SK-N-SH (cell line): ENCODE measurements around the gene CEACAM8.

ENCODE experiments used
- EP300 ChIP-seq, 2 experiments: IDR thresholded peaks; 2 replicates each; pipeline versions ENCODE4 v1.4.0 to v1.6.1; 2012; ENCODE audit warnings: borderline replicate concordance in 1 of 2, low read depth in 1 of 2, low read length in 1 of 2
- EZH2phosphoT487 ChIP-seq: fragments of 200-600 bp; sonication (generic); IDR thresholded peaks from 2 replicates; pipeline ENCODE4 v1.6.1; 2017; ENCODE audit warnings: low read depth, mixed run types, mild to moderate bottlenecking, antibody characterized with exemption, moderate library complexity, borderline replicate concordance
- GABPA ChIP-seq: IDR thresholded peaks from 2 replicates; pipeline ENCODE4 v1.4.0; 2012; ENCODE audit warnings: low read depth, mild to moderate bottlenecking
- JUND ChIP-seq: IDR thresholded peaks from 2 replicates; pipeline ENCODE4 v1.4.0; 2012
- POLR2AphosphoS5 ChIP-seq: IDR thresholded peaks from 2 replicates; pipeline ENCODE4 v1.6.1; 2012; ENCODE audit warnings: low read depth, low read length
- RFX5 ChIP-seq: IDR thresholded peaks from 2 replicates; pipeline ENCODE4 v1.6.1; 2012; ENCODE audit warnings: mild to moderate bottlenecking, improper control_type of control experiment, low read length
- RXRA ChIP-seq: IDR thresholded peaks from 2 replicates; pipeline ENCODE4 v1.4.0; 2012; ENCODE audit warnings: low read depth, mild to moderate bottlenecking, borderline replicate concordance
- TCF12 ChIP-seq: IDR thresholded peaks from 2 replicates; pipeline ENCODE4 v1.4.0; 2012
- YY1 ChIP-seq: IDR thresholded peaks from 2 replicates; pipeline ENCODE4 v1.4.0; 2012; ENCODE audit warnings: low read depth, mild to moderate bottlenecking
- TF ChIP-seq, protein P1 (sequence below): IDR thresholded peaks from 2 replicates; pipeline ENCODE4 v1.4.0; 2012; ENCODE audit warnings: low read depth
- TF ChIP-seq, protein P2 (sequence below): IDR thresholded peaks from 2 replicates; pipeline ENCODE4 v1.6.1; 2012; ENCODE audit warnings: mild to moderate bottlenecking, low read depth, low read length, moderate library complexity
- TF ChIP-seq, protein P3 (sequence below): fragments of 200-600 bp; sonication (generic); IDR thresholded peaks from 2 replicates; pipeline ENCODE4 v1.6.1; 2017; ENCODE audit warnings: antibody characterized with exemption, mild to moderate bottlenecking, moderate library complexity
- TF ChIP-seq, protein P4 (sequence below): IDR thresholded peaks from 2 replicates; pipeline ENCODE4 v1.4.0; 2012; ENCODE audit warnings: low read depth, borderline replicate concordance

- TF ChIP-seq TCF12 (no peak), EZH2phosphoT487 (no peak), RFX5 (no peak), JUND (no peak), RXRA (no peak), EP300 (IDR thresholded peaks at IDR 0.05; ENCODE audit: borderline replicate concordance in 1 of 2, low read depth in 1 of 2, low read length in 1 of 2) (no peak), POLR2AphosphoS5 (no peak), GABPA (no peak), YY1 (no peak)
- TF ChIP-seq, protein P1, sequence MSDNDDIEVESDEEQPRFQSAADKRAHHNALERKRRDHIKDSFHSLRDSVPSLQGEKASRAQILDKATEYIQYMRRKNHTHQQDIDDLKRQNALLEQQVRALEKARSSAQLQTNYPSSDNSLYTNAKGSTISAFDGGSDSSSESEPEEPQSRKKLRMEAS: no peak
- TF ChIP-seq, protein P2, sequence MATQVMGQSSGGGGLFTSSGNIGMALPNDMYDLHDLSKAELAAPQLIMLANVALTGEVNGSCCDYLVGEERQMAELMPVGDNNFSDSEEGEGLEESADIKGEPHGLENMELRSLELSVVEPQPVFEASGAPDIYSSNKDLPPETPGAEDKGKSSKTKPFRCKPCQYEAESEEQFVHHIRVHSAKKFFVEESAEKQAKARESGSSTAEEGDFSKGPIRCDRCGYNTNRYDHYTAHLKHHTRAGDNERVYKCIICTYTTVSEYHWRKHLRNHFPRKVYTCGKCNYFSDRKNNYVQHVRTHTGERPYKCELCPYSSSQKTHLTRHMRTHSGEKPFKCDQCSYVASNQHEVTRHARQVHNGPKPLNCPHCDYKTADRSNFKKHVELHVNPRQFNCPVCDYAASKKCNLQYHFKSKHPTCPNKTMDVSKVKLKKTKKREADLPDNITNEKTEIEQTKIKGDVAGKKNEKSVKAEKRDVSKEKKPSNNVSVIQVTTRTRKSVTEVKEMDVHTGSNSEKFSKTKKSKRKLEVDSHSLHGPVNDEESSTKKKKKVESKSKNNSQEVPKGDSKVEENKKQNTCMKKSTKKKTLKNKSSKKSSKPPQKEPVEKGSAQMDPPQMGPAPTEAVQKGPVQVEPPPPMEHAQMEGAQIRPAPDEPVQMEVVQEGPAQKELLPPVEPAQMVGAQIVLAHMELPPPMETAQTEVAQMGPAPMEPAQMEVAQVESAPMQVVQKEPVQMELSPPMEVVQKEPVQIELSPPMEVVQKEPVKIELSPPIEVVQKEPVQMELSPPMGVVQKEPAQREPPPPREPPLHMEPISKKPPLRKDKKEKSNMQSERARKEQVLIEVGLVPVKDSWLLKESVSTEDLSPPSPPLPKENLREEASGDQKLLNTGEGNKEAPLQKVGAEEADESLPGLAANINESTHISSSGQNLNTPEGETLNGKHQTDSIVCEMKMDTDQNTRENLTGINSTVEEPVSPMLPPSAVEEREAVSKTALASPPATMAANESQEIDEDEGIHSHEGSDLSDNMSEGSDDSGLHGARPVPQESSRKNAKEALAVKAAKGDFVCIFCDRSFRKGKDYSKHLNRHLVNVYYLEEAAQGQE: no peak
- TF ChIP-seq, protein P3, sequence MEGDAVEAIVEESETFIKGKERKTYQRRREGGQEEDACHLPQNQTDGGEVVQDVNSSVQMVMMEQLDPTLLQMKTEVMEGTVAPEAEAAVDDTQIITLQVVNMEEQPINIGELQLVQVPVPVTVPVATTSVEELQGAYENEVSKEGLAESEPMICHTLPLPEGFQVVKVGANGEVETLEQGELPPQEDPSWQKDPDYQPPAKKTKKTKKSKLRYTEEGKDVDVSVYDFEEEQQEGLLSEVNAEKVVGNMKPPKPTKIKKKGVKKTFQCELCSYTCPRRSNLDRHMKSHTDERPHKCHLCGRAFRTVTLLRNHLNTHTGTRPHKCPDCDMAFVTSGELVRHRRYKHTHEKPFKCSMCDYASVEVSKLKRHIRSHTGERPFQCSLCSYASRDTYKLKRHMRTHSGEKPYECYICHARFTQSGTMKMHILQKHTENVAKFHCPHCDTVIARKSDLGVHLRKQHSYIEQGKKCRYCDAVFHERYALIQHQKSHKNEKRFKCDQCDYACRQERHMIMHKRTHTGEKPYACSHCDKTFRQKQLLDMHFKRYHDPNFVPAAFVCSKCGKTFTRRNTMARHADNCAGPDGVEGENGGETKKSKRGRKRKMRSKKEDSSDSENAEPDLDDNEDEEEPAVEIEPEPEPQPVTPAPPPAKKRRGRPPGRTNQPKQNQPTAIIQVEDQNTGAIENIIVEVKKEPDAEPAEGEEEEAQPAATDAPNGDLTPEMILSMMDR: no peak
- TF ChIP-seq, protein P4, sequence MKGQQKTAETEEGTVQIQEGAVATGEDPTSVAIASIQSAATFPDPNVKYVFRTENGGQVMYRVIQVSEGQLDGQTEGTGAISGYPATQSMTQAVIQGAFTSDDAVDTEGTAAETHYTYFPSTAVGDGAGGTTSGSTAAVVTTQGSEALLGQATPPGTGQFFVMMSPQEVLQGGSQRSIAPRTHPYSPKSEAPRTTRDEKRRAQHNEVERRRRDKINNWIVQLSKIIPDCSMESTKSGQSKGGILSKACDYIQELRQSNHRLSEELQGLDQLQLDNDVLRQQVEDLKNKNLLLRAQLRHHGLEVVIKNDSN: no peak
These were observed 40.5 kb upstream of the CEACAM8 start for GRCh38 chr19:42635233-42635539.
